ENCODE data around the gene COX4I1.

DNA sequence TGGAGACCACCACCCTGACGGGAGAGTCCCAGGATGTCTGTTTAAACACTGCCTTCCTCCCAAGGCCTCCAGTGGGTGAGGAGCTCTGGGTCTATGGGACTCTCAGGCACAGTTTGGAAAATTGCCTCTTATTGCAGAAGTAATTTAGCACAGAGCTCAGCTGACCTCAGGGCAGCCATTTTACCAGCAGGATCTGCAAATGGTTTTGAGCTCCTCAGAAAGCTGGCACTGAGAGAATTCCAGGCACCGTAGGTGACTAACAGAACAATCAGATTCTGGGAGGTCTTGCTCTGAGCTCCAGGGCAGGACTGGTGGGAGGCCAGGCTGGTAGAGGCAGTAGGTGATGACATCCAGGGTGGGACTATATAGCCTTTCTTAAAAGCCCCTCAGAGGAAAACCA, 31.3 kb upstream of the COX4I1 start:
- no peak for TF ChIP-seq FOXM1 (IDR thresholded peaks at IDR 0.05; ENCODE audit: borderline replicate concordance)
- TF ChIP-seq SUZ12 (IDR thresholded peaks at IDR 0.05), result no peak
- no peak for TF ChIP-seq BHLHE40 (IDR thresholded peaks at IDR 0.05; ENCODE audit: borderline replicate concordance)
- no peak for TF ChIP-seq FOXA1 (IDR thresholded peaks at IDR 0.05)
- TF ChIP-seq NFRKB (IDR thresholded peaks at IDR 0.05), result no peak
- TF ChIP-seq SP1 (IDR thresholded peaks at IDR 0.05), result no peak
- TF ChIP-seq LEF1 (IDR thresholded peaks at IDR 0.05; ENCODE audit: borderline replicate concordance), result no peak
- TF ChIP-seq ELF4 (IDR thresholded peaks at IDR 0.05), result no peak
- TF ChIP-seq L3MBTL2 (conservative IDR thresholded peaks at IDR 0.05), result no peak

Measured in HEK293T (cell line).